ENCODE results near the gene PGC.

PGC gene

DNA sequence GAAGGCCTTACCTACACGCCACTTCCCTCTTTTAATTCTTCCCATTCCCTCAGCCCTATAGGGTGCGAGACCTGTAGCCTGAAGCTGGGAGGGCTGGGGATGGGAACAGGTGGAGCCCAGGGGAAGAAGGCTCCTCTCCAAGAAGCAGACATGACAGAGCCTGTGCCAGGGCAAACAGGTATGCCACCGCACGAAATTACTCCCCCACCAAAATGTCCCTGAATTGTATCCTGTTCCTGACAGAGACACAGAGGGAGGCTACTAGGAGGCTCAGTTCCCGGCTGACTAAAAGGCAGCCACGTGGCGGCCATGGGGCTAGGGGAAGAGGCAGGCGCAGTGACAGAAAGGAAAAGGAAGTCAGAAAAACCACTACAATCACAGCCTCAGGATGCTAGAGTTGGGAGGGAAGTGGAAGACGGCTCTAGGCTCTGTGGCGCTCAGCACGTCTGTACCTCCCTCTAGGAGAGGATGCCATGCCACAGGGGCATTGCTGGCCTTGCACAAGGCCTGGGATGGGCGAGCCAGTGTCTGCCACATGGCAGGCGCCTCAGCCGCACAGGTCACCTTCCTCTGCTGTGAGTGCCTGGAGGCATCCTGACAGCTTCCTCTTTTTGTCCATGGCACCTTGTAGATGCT lies 39.5 kb downstream of the PGC start:
- no peak for DNase-seq (ENCODE audit: low read depth)
- TF ChIP-seq, protein P1, sequence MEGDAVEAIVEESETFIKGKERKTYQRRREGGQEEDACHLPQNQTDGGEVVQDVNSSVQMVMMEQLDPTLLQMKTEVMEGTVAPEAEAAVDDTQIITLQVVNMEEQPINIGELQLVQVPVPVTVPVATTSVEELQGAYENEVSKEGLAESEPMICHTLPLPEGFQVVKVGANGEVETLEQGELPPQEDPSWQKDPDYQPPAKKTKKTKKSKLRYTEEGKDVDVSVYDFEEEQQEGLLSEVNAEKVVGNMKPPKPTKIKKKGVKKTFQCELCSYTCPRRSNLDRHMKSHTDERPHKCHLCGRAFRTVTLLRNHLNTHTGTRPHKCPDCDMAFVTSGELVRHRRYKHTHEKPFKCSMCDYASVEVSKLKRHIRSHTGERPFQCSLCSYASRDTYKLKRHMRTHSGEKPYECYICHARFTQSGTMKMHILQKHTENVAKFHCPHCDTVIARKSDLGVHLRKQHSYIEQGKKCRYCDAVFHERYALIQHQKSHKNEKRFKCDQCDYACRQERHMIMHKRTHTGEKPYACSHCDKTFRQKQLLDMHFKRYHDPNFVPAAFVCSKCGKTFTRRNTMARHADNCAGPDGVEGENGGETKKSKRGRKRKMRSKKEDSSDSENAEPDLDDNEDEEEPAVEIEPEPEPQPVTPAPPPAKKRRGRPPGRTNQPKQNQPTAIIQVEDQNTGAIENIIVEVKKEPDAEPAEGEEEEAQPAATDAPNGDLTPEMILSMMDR (IDR thresholded peaks at IDR 0.05; ENCODE audit: control insufficient read depth, extremely low read depth, insufficient read depth), result no peak
- no peak overlapping the region for H3K4me3 ChIP-seq (ENCODE audit: low read depth, low read length)

DNA sequence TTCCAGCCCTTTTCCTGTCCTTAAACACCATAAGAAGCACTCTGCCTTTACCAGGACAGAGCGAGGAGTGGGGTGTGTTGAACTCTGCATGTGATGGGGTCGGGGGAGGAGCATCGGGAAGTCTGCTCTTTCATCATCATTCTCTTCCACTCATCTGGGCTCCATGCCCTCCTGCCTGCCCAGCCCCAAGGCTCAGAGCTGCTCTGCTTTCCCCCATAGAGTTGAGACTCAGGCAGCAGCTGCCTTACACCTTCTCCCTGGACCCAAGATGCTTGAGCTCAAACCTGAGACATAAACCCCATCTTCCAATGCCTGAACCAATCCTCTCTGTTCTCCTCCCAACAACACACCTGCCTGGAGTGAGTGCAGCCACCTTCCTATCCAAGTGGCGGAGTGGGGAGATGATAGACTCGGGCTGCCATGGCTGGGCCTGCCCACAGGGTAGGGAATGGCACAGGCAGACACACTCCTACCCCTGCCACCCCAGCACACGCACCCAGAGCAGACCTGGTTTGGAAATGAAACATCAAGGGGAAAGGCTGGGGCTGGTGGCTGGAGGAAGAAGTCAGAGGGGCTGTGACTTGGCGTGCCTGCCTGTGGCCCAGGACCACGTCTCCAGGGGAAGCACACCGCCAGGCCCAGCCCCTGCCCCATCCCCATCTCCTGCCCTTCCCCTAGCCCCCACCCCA lies 40.2 kb downstream of the PGC start:
- no peak overlapping the region for H3K4me3 ChIP-seq (ENCODE audit: low read depth, low read length)
- DNase-seq (ENCODE audit: low read depth), result no peak

DNA sequence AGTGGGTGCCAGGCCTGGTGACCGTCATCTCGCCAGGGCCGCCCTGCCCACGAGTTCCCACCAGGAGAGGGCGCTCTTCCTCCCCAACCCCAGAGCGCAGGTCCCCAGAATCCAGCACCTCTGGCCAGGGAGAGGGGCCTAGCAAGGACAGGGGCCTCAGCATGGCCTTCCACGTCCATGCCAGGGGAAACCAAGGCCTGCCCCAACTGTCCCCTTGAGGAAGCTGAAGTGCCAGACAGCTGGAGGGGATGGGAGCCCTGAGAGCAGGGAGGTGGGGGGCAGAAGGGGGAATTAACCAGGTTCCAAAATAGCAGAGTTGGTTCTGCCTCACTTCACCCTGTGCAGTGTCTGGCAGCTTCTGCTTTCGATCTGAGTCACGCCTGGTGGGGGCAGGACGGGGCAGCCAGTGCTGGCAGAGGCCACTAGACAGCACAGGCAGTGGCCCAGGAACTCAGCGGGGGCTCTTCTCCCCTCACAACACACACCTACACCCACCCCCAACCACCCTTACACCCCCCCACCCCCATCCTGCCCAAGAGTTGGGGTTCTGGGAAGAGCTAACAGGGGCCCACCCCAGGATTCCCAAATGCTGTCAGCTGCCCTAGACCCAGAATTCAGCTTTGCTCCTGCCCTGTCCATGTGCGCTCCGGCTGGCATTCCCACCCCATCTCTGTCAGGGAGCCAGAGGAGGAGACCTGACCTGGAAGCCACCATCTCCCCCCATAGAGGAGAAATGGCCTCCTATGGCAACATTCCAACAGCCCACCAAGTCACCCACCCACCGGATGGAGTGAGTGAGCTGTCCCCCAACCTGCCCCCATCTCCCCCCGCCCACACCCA lies 41.0 kb downstream of the PGC start:
- no peak overlapping the region for H3K4me3 ChIP-seq (ENCODE audit: low read depth, low read length)
- DNase-seq (ENCODE audit: low read depth), result no peak
- TF ChIP-seq, protein P1 (IDR thresholded peaks at IDR 0.05; ENCODE audit: control insufficient read depth, extremely low read depth, insufficient read depth), result peak; percentile 34; the same call in 1 of the 2 replicates

More for the DNA sequence above, 40.2 kb downstream of the PGC start:
- TF ChIP-seq, protein P1 (IDR thresholded peaks at IDR 0.05; ENCODE audit: control insufficient read depth, extremely low read depth, insufficient read depth), result no peak

DNA sequence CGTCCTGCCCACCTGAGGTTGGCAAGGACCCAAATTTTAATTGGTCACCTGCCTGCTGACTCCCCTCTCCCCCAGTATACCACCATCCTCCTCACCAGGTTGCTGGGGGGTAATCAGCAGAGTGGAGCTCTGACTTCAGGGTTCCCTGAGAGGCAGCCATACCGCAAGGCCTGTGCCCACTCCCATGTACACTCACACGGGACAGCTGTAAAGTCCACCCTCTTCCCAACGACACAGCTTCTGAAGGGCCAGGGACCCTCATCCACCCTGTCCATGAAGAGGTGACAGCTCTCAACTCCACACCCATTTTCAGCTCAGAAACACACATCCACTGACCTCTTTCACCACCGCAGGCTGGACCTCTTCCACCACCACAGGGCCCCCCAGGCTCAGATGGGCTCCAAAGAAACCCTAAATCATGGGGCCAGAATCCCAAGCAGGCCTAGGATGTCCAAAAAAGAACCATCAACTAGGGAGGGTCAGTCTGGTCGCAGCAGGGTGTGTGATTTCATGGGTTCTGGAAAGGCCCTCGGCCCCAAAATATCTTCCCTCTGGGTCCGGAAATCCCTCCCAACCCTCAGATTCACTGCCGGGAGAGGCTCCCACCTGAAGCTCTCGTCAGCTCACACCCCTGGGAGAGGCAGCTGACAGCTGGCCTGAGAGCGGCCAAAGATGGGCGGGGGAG lies 41.7 kb downstream of the PGC start:
- TF ChIP-seq, protein P1 (IDR thresholded peaks at IDR 0.05; ENCODE audit: control insufficient read depth, extremely low read depth, insufficient read depth), result no peak
- H3K4me3 ChIP-seq (ENCODE audit: low read depth, low read length), result no peak overlapping the region
- DNase-seq (ENCODE audit: low read depth), result no peak

DNA sequence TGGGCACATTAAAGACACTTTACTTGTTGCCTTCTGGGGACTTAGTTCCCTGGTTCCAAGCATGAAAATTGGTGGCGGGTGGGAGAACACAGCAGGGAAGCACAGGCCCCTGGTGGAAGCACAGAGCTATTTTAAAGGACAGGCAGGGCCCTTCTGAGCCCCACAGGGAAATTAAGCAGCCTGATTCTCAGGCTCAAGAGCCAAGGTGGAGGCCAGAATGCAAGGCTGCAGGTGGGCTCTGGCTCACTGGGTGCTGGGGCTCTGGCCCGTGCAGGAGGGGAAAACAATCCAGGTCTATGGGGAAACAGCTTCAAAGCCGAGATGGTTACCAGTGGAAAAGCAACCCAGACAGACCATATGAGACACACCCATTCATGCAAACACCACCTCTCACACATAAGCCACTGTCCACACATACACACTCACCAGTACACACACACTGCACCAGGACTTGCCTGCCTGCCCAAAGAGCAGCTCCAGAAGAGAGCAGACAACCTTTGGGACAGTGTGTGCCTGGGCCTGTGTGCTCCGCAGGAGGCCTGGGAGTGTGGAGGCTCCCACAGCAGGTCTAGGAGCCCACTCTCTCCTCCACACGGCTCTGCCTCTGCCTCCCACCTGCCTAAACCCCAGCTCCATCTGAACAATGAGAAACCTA lies 42.4 kb downstream of the PGC start:
- TF ChIP-seq, protein P1 (IDR thresholded peaks at IDR 0.05; ENCODE audit: control insufficient read depth, extremely low read depth, insufficient read depth), result no peak
- no peak for DNase-seq (ENCODE audit: low read depth)
- H3K4me3 ChIP-seq (ENCODE audit: low read depth, low read length), result no peak overlapping the region

DNA sequence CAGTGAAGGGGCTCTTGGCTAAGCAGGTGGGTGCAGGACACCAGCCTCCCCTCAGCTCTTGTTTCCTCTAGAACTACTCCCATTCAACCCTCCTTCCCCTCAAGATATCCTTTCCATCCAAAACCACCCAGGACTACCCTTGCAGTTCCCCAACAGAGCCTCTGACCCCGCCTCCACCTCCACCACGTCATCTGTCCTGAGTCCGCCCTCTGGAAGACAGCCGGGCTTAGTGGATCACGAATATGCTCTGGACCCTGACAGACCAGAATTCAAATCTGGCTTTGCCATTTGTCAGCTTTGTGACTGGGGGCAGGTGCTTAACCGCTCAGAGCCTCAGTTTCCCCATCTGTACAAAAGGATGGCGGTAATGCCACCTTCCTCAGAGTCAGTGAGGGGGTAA lies 43.2 kb downstream of the PGC start:
- TF ChIP-seq, protein P1 (IDR thresholded peaks at IDR 0.05; ENCODE audit: control insufficient read depth, extremely low read depth, insufficient read depth), result no peak
- DNase-seq (ENCODE audit: low read depth), result no peak
- no peak overlapping the region for H3K4me3 ChIP-seq (ENCODE audit: low read depth, low read length)

Measured in LNCaP clone FGC (cell line).